ENCODE data around the gene MPPED1.

MPPED1 gene

DNA sequence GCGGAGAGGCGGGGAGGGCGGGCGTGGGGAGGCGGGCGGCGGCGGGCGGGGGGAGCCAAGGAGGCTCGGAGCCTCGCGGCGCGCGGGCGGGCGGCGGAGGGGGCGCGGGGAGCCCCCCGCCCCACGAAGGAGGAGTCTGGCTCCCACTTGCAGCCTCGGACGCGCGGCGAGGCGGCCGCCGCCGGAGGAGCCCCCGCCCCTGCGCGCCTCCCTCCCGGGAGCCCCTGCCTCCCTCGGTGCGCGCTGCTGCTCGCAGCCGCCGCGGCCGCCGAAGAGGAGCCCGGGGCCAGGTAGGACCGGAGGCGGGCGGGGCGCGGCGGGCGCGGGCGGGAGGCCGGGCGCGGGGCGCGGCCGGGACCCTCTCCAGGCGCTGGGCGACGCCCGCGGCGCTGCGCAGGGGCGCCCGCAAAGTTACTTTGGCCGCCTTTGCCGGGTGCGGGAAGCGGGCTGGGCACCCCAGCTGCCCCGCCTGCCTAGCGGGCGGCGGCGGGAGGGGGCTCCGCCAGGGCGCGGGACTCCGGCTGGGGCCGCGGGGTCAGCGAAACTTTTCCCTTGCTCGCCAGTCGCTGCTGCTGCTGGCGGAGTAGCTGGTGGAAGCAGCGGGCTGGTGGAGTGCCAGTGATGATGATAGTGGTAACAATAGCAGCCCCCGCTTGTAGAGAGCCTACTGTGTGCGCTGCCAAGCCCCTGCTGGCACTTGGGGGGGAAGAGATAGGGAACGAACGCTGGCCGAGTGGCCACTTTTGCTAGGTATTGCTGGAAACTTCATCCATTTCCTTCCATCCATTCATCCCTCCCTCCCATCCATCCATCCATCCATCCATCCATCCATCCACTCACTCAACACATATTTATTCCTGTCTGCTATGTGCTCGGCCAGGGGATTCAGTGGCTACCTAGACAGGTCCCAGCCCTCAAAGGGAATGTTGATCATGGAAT lies at the start of gene MPPED1:
Gene MPPED1, plus strand, starts transcription at position 146 of the 939 bp plus-strand sequence. CDS start 12,972 bp downstream, outside the sequence.
- no peak for DNase-seq

DNA sequence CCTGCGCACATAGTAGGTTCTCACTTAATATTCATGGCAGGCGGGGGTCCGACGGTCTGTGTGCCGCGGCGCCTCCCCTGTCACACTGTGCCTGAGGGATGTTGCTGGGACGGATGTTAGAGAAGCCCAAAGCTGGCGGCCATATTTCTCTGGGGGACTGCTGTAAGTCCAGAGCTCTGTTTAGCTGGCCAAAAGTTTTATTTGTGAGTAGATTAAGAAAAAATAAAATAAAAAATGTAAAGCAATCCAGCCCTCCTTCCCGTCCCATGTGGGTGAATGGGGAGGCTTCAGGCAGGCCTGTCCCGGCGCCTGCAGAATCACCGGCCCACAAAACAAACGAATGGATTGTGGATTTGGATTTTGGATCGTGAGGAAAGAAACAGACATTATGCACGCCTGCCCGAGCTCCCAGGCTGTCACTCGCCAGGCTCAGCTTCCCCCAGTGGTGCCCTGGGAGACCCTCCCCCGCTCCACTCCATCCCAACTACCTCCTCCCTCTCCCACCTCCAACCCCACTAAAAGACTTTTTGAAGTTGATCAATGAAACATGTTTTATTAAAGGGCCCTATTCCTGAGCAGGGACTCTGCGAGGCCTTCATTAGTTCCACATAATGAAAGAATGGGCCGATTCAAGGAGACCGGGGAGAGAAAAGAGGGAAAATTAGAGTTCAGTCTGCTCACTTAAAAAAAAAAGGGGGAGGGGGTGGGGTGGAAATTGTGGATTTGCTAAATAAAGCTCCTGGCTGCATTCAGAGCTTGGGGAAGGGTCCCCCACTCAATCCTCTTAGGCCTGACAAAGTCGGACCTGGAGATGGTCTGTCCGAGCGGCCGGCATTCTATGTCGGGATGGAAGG lies 48.3 kb upstream of the MPPED1 start:
- no peak for DNase-seq

- no peak for DNase-seq
Measured at GRCh38 chr22:43364169-43364435, 47.7 kb upstream of the MPPED1 start.

DNA sequence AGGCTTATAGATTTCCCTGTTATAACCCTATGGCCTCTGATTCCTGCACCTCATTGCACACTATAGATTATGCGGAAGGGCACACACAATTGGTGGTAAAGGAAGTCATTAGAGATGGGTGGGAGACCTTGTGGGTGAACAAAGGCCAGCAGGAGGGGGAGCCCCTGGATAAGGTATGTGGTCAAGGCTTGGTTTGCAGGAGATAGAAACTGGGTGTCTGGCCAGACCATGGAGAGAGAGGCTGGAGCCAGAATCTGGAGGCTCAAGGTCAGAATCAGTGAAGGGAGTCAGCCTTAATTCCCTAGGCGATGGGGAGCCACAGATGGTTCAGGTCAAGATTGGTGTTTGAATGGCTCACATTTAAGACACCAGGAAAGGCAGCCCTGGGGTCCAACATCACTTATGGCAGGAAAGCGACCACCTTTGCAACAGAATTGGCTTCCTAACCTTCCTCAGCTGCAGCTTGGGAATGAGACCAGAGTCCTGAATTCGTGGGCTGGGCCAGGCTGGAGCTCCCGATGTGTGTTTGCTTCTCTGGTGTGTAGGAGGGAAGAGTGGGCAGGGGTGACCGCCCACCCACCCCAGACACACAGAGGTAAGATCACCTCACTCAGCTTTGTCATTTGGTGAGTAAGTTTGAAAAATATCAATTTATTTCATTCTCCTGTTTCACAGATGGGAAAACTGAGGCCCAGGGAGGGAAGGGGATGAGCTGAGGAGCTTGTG lies 45.9 kb upstream of the MPPED1 start:
- DNase-seq = no peak

- no peak for DNase-seq
Measured at GRCh38 chr22:43370036-43370435, 41.8 kb upstream of the MPPED1 start.

- no peak for DNase-seq
Measured at GRCh38 chr22:43375951-43376455, 35.8 kb upstream of the MPPED1 start.

DNA sequence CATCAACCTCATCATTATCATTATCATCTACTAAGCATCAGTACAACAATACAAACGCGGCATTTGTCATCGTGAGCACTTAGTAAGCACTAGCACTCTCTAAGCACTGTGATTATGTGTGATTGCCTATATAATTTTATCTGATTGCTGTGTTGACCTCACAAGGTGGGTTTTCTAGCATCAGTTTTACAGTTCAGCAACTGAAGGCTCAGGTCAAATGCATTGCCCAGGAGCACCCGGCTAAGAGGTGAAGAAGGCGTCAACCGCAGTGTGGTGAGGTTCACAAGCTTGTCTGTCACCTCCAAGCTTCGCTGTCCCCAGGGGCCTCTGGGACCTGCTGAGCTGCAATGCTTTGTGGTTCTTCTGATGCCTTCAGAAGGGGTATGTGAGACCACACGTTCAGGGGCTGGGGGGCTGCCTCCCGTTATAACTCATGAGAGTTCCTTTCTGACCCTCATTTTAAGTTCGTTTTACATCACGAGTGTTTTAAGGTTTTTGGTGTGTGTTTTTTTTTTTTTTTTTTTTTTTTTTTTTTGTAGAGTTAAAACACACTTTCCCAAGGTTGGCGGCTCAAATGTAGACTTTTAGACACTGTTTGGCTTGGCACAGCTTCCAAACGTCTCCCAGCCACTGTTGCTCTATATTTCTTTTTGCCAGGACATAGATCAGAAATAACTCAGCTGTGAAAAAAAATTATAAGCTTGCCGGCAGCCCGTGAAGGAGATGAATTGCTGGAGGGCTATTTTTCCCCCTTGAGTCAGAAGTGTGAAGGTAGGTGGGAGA lies 34.9 kb upstream of the MPPED1 start:
- no peak for DNase-seq

DNA sequence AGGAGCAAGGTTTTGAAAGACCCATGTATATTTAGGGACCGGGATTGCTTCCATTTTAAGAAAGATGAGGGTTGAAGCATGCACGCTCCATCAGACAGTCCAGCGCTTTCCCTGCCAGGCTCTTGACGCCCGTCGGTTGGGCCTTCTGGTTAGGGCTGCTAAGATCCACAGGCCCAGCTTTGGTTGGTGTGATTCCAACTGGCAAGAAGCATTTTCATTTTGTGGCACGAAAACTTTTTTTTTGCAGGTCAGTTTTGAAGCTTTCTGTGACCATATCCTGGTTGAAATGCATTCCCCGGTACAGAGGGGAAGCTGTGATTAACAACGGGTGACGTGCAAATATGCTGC lies 34.3 kb upstream of the MPPED1 start:
- no peak for DNase-seq

GRCh38 chr22:43377896-43378704 lies 33.7 kb upstream of the MPPED1 start:
- DNase-seq = no peak

- DNase-seq = no peak
Measured at GRCh38 chr22:43381693-43382092, 30.1 kb upstream of the MPPED1 start.

DNA sequence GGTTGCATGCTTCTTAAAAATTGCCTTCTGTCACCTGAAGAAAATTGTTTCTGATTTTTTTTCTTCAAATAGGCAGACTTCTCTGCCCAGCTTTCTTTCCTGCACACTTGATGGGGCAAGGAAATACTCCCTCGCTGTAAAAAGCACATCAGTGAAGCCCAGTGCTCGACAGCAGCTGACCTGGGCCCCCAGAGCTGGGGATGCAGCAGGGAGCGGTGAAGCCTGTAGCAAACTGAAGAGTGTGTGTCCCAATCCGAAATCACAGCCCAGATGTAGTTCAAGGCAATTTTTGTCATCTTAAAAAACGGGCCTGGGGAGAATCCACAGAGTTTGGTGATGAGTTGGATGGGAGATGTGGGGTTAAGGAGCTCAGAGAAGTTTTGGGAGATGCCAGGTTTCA lies 27.0 kb upstream of the MPPED1 start:
- no peak for DNase-seq

DNA sequence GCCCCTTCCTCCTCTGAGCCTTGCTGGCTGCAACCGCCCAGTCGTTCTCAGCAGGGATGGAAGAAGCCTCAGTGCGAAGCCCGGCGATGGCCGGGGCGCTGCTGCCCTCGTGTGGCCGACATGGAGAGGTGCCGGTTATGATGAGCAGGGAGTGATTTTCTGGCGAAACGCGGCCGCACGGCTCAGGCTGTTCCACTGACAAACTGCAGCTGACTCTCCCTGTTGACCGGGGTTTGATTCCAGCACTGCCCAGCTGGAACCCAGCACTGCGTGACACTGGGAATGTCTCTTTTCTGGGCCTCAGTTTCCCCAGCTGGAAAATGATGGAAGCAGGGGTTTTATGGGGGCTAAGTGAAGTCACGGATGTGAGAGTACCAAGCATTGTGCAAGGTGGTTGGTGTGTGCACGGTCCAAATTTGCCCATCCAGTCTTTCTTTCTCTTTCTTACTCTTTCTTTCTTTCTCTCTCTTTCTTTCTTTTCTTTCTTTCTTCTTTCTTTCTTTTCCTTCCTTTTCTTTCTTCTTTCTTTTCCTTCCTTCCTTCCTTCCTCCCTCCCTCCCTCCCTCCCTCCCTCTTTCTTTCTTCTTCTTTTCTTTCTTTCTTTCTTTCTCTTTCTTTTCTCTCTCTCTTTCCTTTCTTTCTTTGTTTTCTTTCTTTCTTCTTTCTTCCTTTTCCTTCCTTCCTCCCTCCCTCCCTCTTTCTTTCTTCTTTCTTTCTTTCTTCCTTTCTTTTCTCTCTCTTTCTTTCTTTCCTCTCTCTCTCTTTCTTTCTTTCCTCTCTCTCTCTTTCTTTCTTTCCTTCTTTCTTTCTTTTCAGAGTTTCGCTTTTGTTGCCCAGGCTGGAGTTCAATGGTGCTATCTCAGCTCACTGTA lies 25.8 kb upstream of the MPPED1 start:
- peak; percentile 6 to 77 (median 39) for DNase-seq

- no peak for DNase-seq
Measured at GRCh38 chr22:43387815-43388214, 24.0 kb upstream of the MPPED1 start.

DNA sequence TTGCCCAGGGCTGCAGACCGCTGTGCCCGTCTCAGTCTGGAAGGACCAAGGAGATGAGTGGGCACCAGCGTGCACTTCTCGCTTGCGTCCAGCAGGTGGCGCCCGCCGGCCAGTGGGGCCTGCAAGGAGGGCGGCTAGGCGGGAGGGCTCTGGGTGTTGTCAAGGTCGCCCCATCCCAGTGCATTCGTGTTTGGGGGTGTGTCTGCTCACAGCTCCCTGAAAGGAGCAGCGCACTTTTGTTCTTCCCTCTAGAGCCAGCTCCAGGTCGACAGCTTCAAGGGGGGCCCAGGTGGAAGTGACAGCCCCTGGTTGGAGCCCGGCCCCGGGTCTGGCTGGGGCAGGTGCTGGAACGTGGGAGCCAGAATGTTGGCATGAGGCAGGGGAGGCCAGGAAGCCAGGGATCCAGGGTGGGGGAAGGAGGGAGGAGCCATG lies 23.4 kb upstream of the MPPED1 start:
- peak in 12 of 14 donors; percentile 5 to 72 (median 29) for DNase-seq

GRCh38 chr22:43389227-43389836 lies 22.5 kb upstream of the MPPED1 start:
- no peak for DNase-seq

DNA sequence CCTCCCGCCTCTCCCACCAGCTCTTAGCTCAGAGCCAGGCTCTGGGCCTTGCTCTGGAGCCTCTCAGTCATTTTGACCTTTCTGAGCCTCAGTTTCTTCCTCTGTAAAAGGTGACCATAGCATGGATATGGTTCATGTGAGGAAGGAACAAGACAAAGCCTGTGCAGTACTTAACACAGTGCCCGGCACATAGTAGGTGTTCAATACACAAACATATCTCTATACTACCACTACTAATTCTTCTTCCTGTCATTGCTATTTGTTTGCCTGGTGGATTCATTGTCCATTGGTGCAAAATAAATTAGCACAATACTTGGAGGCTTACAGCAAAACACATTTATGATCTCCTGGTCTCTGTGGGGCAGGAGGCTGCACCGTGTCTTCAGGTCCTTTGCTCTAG lies 21.6 kb upstream of the MPPED1 start:
- no peak for DNase-seq

DNA sequence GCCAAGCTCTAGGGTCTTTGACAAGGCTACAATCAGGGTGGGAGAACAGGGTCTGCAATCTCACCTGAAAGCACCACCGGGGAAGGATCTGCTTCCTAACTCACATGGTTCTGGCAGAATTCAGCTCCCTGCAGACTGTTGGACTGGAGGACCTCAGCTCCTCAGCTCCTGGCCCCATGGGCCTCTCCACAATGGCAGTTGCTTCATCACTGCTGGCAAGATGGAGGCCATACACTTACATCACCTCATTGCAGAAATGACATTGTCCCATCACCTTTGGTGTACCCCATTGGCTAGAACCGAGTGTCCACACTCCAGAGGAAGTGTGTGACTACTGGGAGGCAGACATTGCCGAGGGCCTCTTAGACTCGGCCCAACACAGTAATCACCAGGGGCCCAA lies 20.9 kb upstream of the MPPED1 start:
- no peak for DNase-seq

- DNase-seq = no peak
Measured at GRCh38 chr22:43391306-43391705, 20.5 kb upstream of the MPPED1 start.

DNA sequence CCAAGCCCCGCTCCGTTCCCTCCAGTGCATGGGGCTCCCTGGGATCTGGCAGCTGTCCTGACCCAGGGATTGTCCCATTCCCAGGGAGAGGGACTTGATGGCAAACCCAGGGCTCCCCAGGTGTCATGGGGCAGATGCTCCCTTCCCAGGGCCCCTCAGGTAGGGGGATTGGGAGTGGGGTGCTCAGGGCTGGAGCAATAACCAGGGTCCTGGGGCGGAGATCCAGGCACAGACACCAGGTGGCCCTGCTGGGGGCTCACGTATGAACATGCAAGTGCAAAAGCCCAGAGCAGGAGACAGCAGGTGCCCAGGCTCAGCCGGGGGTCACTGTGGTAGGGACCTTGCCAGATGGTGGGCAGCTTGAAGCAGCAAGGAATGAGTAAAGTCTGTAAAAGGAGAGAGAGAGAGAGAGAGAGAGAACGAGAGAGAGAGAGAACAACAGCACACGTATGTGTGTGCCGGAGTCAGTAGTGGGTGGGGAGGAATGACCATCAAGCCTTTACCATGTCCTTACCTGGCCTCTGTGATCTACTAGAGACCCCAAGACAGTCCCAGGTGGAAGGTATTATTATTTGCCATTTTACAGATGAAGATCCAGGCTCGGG lies 19.3 kb upstream of the MPPED1 start:
- no peak for DNase-seq

Measured in C1 segment of cervical spinal cord (tissue), 14 donors.